Sigmoid colon (tissue), 4 donors: ENCODE measurements around the gene KIF26B.
"Not testable (repeated sequence)": the region's sequence is repeated elsewhere in the genome, so short reads cannot be mapped to it uniquely, and the experiment has no call there.

Experiments used
- CTCF ChIP-seq, 4 experiments: fragments of 450-650 bp in 3 of 4; fragments of 200-600 bp in 1 of 4; IDR thresholded peaks; one replicate each; pipeline ENCODE4 v1.5.1; 2016 to 2019; ENCODE audit warnings: antibody characterized with exemption in 4 of 4, mild to moderate bottlenecking in 3 of 4, moderate library complexity in 2 of 4
- EP300 ChIP-seq, 4 donors: sonication (generic); formaldehyde crosslinking; IDR thresholded peaks; one replicate each; pipeline ENCODE4 v1.6.1; 2017; ENCODE audit warnings: antibody characterized with exemption in 4 of 4
- POLR2A ChIP-seq, 2 donors: fragments of 450-650 bp; IDR thresholded peaks; one replicate each; pipeline ENCODE4 v1.6.1; 2016; ENCODE audit warnings: antibody characterized with exemption in 2 of 2, mild to moderate bottlenecking in 2 of 2, moderate library complexity in 2 of 2
- POLR2AphosphoS5 ChIP-seq, 4 donors: sonication (generic); formaldehyde crosslinking; IDR thresholded peaks; one replicate each; pipeline ENCODE4 v1.6.1; 2017; ENCODE audit warnings: antibody characterized with exemption in 4 of 4

DNA sequence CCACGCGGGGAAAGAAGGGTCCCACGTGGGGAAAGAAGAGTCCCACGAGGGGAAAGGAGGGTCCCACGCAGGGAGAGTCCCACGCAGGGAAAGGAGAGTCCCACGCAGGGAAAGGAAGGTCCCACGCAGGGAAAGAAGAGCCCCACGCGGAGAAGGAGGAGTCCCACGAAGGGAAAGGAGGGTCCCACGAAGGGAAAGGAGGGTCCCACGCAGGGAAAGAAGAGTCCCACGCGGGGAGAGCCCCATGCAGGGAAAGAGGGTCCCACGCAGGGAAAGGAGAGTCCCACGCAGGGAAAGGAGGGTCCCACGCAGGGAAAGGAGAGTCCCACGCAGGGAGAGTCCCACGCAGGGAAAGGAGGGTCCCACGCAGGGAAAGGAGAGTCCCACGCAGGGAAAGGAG lies 180.9 kb downstream of the KIF26B start:
- not testable (repeated sequence) for TF ChIP-seq CTCF, POLR2A, EP300, POLR2AphosphoS5 (IDR thresholded peaks at IDR 0.05)
